H1 (cell line): ENCODE results near the gene MAPK8. TPM values are rescaled to one million over a fixed set of nuclear protein-coding genes. Genes with fewer than 3 reads are reported as not detected.

Source experiments
- CHD7 ChIP-seq: fragments of 300-600 bp; sonication (generic); IDR thresholded peaks from 2 replicates; pipeline ENCODE4 v1.7.1; 2012; ENCODE audit warnings: low read length, moderate library complexity, mild to moderate bottlenecking, inconsistent platforms; ENCODE audit not compliant: insufficient replicate concordance
- KDM4A ChIP-seq: IDR thresholded peaks from one replicate; pipeline ENCODE4 v1.7.1; 2012; ENCODE audit warnings: low read depth, mild to moderate bottlenecking, moderate library complexity, low read length, inconsistent platforms; ENCODE audit not compliant: severe bottlenecking
- YY1 ChIP-seq: IDR thresholded peaks from 2 replicates; pipeline ENCODE4 v1.6.1; 2011; ENCODE audit warnings: low read depth, mild to moderate bottlenecking, low read length
- polyA plus RNA-seq, 7 experiments: library from polyadenylated mRNA; depleted of rRNA in 3 of 7; stranded (reverse) in 5 of 7; unstranded in 2 of 7; fragments of >200 nt in 5 of 7; fragments of 200-250 nt in 2 of 7; gene quantifications; 1 replicate in 5 of 7; 2 replicates in 1 of 7; 4 replicates in 1 of 7; pipeline versions ENCODE4 v1.2.1 to v1.2.3, GENCODE V29; 2011 to 2013; ENCODE audit warnings: missing spikeins in 2 of 7, mixed read lengths in 2 of 7
- total RNA-seq: library from RNA; stranded (reverse); fragmentation: NEBNext Ultra II Directional; extraction: Animal tissue kit (Norgen Biotek cat#: 25700); gene quantifications from 2 replicates; pipeline ENCODE4 v1.2.1, GENCODE V29; 2021

The MAPK8 gene
- total and polyA plus RNA-seq, 2 of the 8 experiments (the other 6 are each of a cell fraction or from before 2014, with no cell fraction given), result 23.3 to 71.3 TPM

- TF ChIP-seq CHD7 (no peak), KDM4A (no peak), YY1 (no peak)
Observed at GRCh38 chr10:48450741-48451466, 144.4 kb downstream of the MAPK8 start (continued).
